KOPT-K1 (cell line): ENCODE results near the gene MT1A.
"Not testable (repeated sequence)": the region's sequence is repeated elsewhere in the genome, so short reads cannot be mapped to it uniquely, and the experiment has no call there.

Source experiments
- H3K27ac ChIP-seq: fragments of 200-600 bp; sonication (generic); 2 replicates; pipeline ENCODE4 v1.5.1; 2016; ENCODE audit warnings: antibody characterized with exemption, mild to moderate bottlenecking, low read depth, low read length; ENCODE audit not compliant: poor library complexity, severe bottlenecking
- H3K36me3 ChIP-seq: fragments of 200-600 bp; sonication (generic); 2 replicates; pipeline ENCODE4 v1.5.1; 2017; ENCODE audit warnings: antibody characterized with exemption, mild to moderate bottlenecking, low read length, moderate library complexity; ENCODE audit not compliant: insufficient read depth
- H3K9me3 ChIP-seq: fragments of 200-600 bp; sonication (generic); 2 replicates; pipeline ENCODE4 v1.5.1; 2017; ENCODE audit warnings: antibody characterized with exemption, low read length, mild to moderate bottlenecking; ENCODE audit not compliant: insufficient read depth, poor library complexity, severe bottlenecking

MT1A gene

GRCh38 chr16:56672171-56672570 is 33.7 kb downstream of the MT1A start:
- not testable (repeated sequence) for H3K9me3 ChIP-seq, H3K27ac ChIP-seq, H3K36me3 ChIP-seq

GRCh38 chr16:56672761-56673536 is 34.5 kb downstream of the MT1A start:
- Histone ChIP-seq H3K27ac (no peak overlapping the region), H3K36me3 (no peaks in the 10 kb centered on the region), H3K9me3 (no peaks in the 10 kb centered on the region)

GRCh38 chr16:56673921-56674320 is 35.5 kb downstream of the MT1A start:
- Histone ChIP-seq H3K9me3 (no peaks in the 10 kb centered on the region), H3K27ac (no peak overlapping the region)

GRCh38 chr16:56674570-56674969 is 36.1 kb downstream of the MT1A start:
- H3K27ac ChIP-seq, H3K9me3 ChIP-seq, H3K36me3 ChIP-seq: not testable (repeated sequence)

More at GRCh38 chr16:56673921-56674320, 35.5 kb downstream of the MT1A start:
- H3K36me3 ChIP-seq, result no peaks in the 10 kb centered on the region

- Histone ChIP-seq H3K27ac (no peak overlapping the region), H3K9me3 (no peaks in the 10 kb centered on the region), H3K36me3 (no peaks in the 10 kb centered on the region)
Observed at GRCh38 chr16:56675685-56676210, 37.3 kb downstream of the MT1A start.

- Histone ChIP-seq H3K27ac (no peak overlapping the region), H3K36me3 (no peaks in the 10 kb centered on the region), H3K9me3 (no peaks in the 10 kb centered on the region)
Observed at GRCh38 chr16:56677474-56677873, 39.0 kb downstream of the MT1A start.

- H3K36me3 ChIP-seq, result no peaks in the 10 kb centered on the region
- no peak overlapping the region for H3K27ac ChIP-seq
- H3K9me3 ChIP-seq, result no peaks in the 10 kb centered on the region
Observed at GRCh38 chr16:56679078-56679730, 40.7 kb downstream of the MT1A start.

- Histone ChIP-seq H3K9me3 (no peaks in the 10 kb centered on the region), H3K27ac (no peak overlapping the region), H3K36me3 (no peaks in the 10 kb centered on the region)
Observed at GRCh38 chr16:56679818-56680217, 41.4 kb downstream of the MT1A start.

- Histone ChIP-seq H3K27ac (peak within 1 kb of the TSS; percentile 45), H3K36me3 (no peaks in the 10 kb centered on the region), H3K9me3 (peaks cover 9% of the 10 kb centered on the region)
Observed at GRCh38 chr16:56681939-56682702, 43.7 kb downstream of the MT1A start, which contains the start of gene MT1X. TSS of gene MT1X (plus strand) at chr16:56682470. CDS start at chr16:56682541, 71 bp downstream.

- H3K9me3 ChIP-seq, result peaks cover 10% of the 10 kb centered on the region
- H3K27ac ChIP-seq, result peak overlapping the region; percentile 45
- H3K36me3 ChIP-seq, result no peaks in the 10 kb centered on the region
Observed at GRCh38 chr16:56682703-56683397, 44.4 kb downstream of the MT1A start.

GRCh38 chr16:56683424-56684172 is 45.1 kb downstream of the MT1A start:
- no peaks in the 10 kb centered on the region for H3K36me3 ChIP-seq
- peaks cover 10% of the 10 kb centered on the region for H3K9me3 ChIP-seq
- H3K27ac ChIP-seq, result no peak overlapping the region

GRCh38 chr16:56684256-56684925 is 45.9 kb downstream of the MT1A start:
- Histone ChIP-seq H3K9me3 (peaks cover 10% of the 10 kb centered on the region), H3K36me3 (no peaks in the 10 kb centered on the region), H3K27ac (no peak overlapping the region)

GRCh38 chr16:56684926-56685590 is 46.6 kb downstream of the MT1A start:
- Histone ChIP-seq H3K27ac (no peak overlapping the region), H3K9me3 (peaks cover 10% of the 10 kb centered on the region)

More at GRCh38 chr16:56684926-56685590, 46.6 kb downstream of the MT1A start:
- no peaks in the 10 kb centered on the region for H3K36me3 ChIP-seq
